Chondrocyte (in vitro differentiated cells): ENCODE results near the gene ALPL. TPM values are rescaled to one million over a fixed set of nuclear protein-coding genes. Genes with fewer than 3 reads are reported as not detected.

ENCODE experiments used
- DNase-seq: peaks from one replicate; pipeline ENCODE4 v3.0.0; 2021; ENCODE audit warnings: mixed read lengths, low spot score
- H3K27ac Mint-ChIP-seq: one replicate; pipeline ENCODE4 v1.8.0; 2021; ENCODE audit warnings: mild to moderate bottlenecking, moderate library complexity, mixed read lengths; ENCODE audit not compliant: unreplicated experiment
- H3K27me3 Mint-ChIP-seq: 2 replicates; pipeline ENCODE4 v1.8.0; 2021; ENCODE audit warnings: low read depth, mixed read lengths
- H3K36me3 Mint-ChIP-seq: 2 replicates; pipeline ENCODE4 v1.8.0; 2021; ENCODE audit warnings: low read depth, mixed read lengths
- H3K4me1 Mint-ChIP-seq: 2 replicates; pipeline ENCODE4 v1.8.0; 2021; ENCODE audit warnings: low read depth, mild to moderate bottlenecking, mixed read lengths
- H3K4me3 Mint-ChIP-seq: one replicate; pipeline ENCODE4 v1.8.0; 2021; ENCODE audit warnings: mild to moderate bottlenecking, moderate library complexity, mixed read lengths; ENCODE audit not compliant: unreplicated experiment
- H3K9me3 Mint-ChIP-seq: 2 replicates; pipeline ENCODE4 v1.8.0; 2021; ENCODE audit warnings: low read depth, mixed read lengths
- CTCF ChIP-seq: fragments of 200-600 bp; sonication (generic); IDR thresholded peaks from 2 replicates; pipeline ENCODE4 v1.5.0; 2021; ENCODE audit warnings: antibody characterized with exemption, mild to moderate bottlenecking, moderate library complexity
- total RNA-seq: library from RNA; stranded (reverse); gene quantifications from 3 replicates; pipeline ENCODE4 v1.2.1, GENCODE V29; 2021

ALPL gene
- total RNA-seq, 1 donor from 2014 or later: 19.2 TPM

- H3K36me3 Mint-ChIP-seq: no peaks in the 10 kb centered on the region
- TF ChIP-seq CTCF: no peak
Measured at GRCh38 chr1:21575351-21575942, 66.2 kb downstream of the ALPL start.

GRCh38 chr1:21576031-21576797 lies 67.0 kb downstream of the ALPL start:
- Mint-ChIP-seq H3K27me3 (no peaks in the 10 kb centered on the region), H3K4me1 (peaks cover 13% of the 10 kb centered on the region), H3K36me3 (no peaks in the 10 kb centered on the region), H3K27ac (no peak overlapping the region), H3K9me3 (peaks cover 4% of the 10 kb centered on the region), H3K4me3 (no peak overlapping the region)
- DNase-seq: peak; percentile 66
- no peak for TF ChIP-seq CTCF

More at GRCh38 chr1:21575351-21575942, 66.2 kb downstream of the ALPL start:
- H3K9me3 Mint-ChIP-seq: peaks cover 4% of the 10 kb centered on the region
- peaks cover 13% of the 10 kb centered on the region for H3K4me1 Mint-ChIP-seq
- no peak overlapping the region for H3K4me3 Mint-ChIP-seq
- DNase-seq: peak; percentile 67
- H3K27me3 Mint-ChIP-seq: no peaks in the 10 kb centered on the region
- no peak overlapping the region for H3K27ac Mint-ChIP-seq

GRCh38 chr1:21576798-21577187 lies 67.6 kb downstream of the ALPL start:
- H3K27ac Mint-ChIP-seq: no peak overlapping the region
- peaks cover 13% of the 10 kb centered on the region for H3K4me1 Mint-ChIP-seq
- peaks cover 4% of the 10 kb centered on the region for H3K9me3 Mint-ChIP-seq
- H3K4me3 Mint-ChIP-seq: no peak overlapping the region
- H3K27me3 Mint-ChIP-seq: no peaks in the 10 kb centered on the region
- no peak for TF ChIP-seq CTCF
- DNase-seq: no peak
- no peaks in the 10 kb centered on the region for H3K36me3 Mint-ChIP-seq

GRCh38 chr1:21577324-21577723 lies 68.1 kb downstream of the ALPL start:
- no peak overlapping the region for H3K4me3 Mint-ChIP-seq
- no peaks in the 10 kb centered on the region for H3K27me3 Mint-ChIP-seq
- H3K4me1 Mint-ChIP-seq: peaks cover 13% of the 10 kb centered on the region
- no peak overlapping the region for H3K27ac Mint-ChIP-seq
- peaks cover 2% of the 10 kb centered on the region for H3K9me3 Mint-ChIP-seq
- peak; percentile 68 for DNase-seq
- no peaks in the 10 kb centered on the region for H3K36me3 Mint-ChIP-seq
- no peak for TF ChIP-seq CTCF

GRCh38 chr1:21577933-21578332 lies 68.7 kb downstream of the ALPL start:
- no peak for TF ChIP-seq CTCF
- Mint-ChIP-seq H3K27ac (no peak overlapping the region), H3K4me1 (peaks cover 13% of the 10 kb centered on the region)

More at GRCh38 chr1:21577933-21578332, 68.7 kb downstream of the ALPL start:
- H3K4me3 Mint-ChIP-seq: no peak overlapping the region
- H3K9me3 Mint-ChIP-seq: peaks cover 2% of the 10 kb centered on the region
- H3K27me3 Mint-ChIP-seq: no peaks in the 10 kb centered on the region
- DNase-seq: peak; percentile 59
- H3K36me3 Mint-ChIP-seq: no peaks in the 10 kb centered on the region
